Measurements from ENCODE around the gene TKT.

The TKT gene

GRCh38 chr3:53244271-53244670 is 11.6 kb downstream of the TKT start:
- TF ChIP-seq REST (IDR thresholded peaks at IDR 0.05; ENCODE audit: insufficient read depth in 1 of 2, low read depth in 2 of 2, low read length in 2 of 2) (no peak), FOXP2 (optimal IDR thresholded peaks at IDR 0.05; ENCODE audit: borderline replicate concordance, extremely low read depth, extremely low read length, insufficient read depth) (no peak), SIN3A (IDR thresholded peaks at IDR 0.05; ENCODE audit: borderline replicate concordance, insufficient read depth, low read length) (no peak), TAF1 (IDR thresholded peaks at IDR 0.05; ENCODE audit: borderline replicate concordance, insufficient read depth, low read length) (no peak), POLR2AphosphoS5 (IDR thresholded peaks at IDR 0.05; ENCODE audit: low read depth, low read length) (no peak)

GRCh38 chr3:53243785-53244184 is 12.0 kb downstream of the TKT start:
- no peak for TF ChIP-seq POLR2AphosphoS5 (IDR thresholded peaks at IDR 0.05; ENCODE audit: low read depth, low read length)
- no peak for TF ChIP-seq FOXP2 (optimal IDR thresholded peaks at IDR 0.05; ENCODE audit: borderline replicate concordance, extremely low read depth, extremely low read length, insufficient read depth)
- no peak for TF ChIP-seq SIN3A (IDR thresholded peaks at IDR 0.05; ENCODE audit: borderline replicate concordance, insufficient read depth, low read length)
- no peak for TF ChIP-seq REST (IDR thresholded peaks at IDR 0.05; ENCODE audit: insufficient read depth in 1 of 2, low read depth in 2 of 2, low read length in 2 of 2)
- no peak for TF ChIP-seq TAF1 (IDR thresholded peaks at IDR 0.05; ENCODE audit: borderline replicate concordance, insufficient read depth, low read length)

GRCh38 chr3:53243165-53243564 is 12.7 kb downstream of the TKT start:
- TF ChIP-seq POLR2AphosphoS5 (IDR thresholded peaks at IDR 0.05; ENCODE audit: low read depth, low read length) (no peak), TAF1 (IDR thresholded peaks at IDR 0.05; ENCODE audit: borderline replicate concordance, insufficient read depth, low read length) (no peak), SIN3A (IDR thresholded peaks at IDR 0.05; ENCODE audit: borderline replicate concordance, insufficient read depth, low read length) (no peak), FOXP2 (optimal IDR thresholded peaks at IDR 0.05; ENCODE audit: borderline replicate concordance, extremely low read depth, extremely low read length, insufficient read depth) (no peak), REST (IDR thresholded peaks at IDR 0.05; ENCODE audit: insufficient read depth in 1 of 2, low read depth in 2 of 2, low read length in 2 of 2) (no peak)

- TF ChIP-seq POLR2AphosphoS5 (IDR thresholded peaks at IDR 0.05; ENCODE audit: low read depth, low read length) (no peak), REST (IDR thresholded peaks at IDR 0.05; ENCODE audit: insufficient read depth in 1 of 2, low read depth in 2 of 2, low read length in 2 of 2) (no peak), TAF1 (IDR thresholded peaks at IDR 0.05; ENCODE audit: borderline replicate concordance, insufficient read depth, low read length) (no peak), FOXP2 (optimal IDR thresholded peaks at IDR 0.05; ENCODE audit: borderline replicate concordance, extremely low read depth, extremely low read length, insufficient read depth) (no peak), SIN3A (IDR thresholded peaks at IDR 0.05; ENCODE audit: borderline replicate concordance, insufficient read depth, low read length) (no peak)
Observed at GRCh38 chr3:53242642-53243041, 13.2 kb downstream of the TKT start.

- TF ChIP-seq SIN3A (IDR thresholded peaks at IDR 0.05; ENCODE audit: borderline replicate concordance, insufficient read depth, low read length) (no peak), FOXP2 (optimal IDR thresholded peaks at IDR 0.05; ENCODE audit: borderline replicate concordance, extremely low read depth, extremely low read length, insufficient read depth) (no peak), REST (IDR thresholded peaks at IDR 0.05; ENCODE audit: insufficient read depth in 1 of 2, low read depth in 2 of 2, low read length in 2 of 2) (no peak), POLR2AphosphoS5 (IDR thresholded peaks at IDR 0.05; ENCODE audit: low read depth, low read length) (no peak), TAF1 (IDR thresholded peaks at IDR 0.05; ENCODE audit: borderline replicate concordance, insufficient read depth, low read length) (no peak)
Observed at GRCh38 chr3:53242155-53242554, 13.7 kb downstream of the TKT start.
